Measurements from ENCODE around the gene ADAMTS2. TPM values are rescaled to one million over a fixed set of nuclear protein-coding genes. Genes with fewer than 3 reads are reported as not detected.
A peak's percentile ranks its signal among the peaks of the same experiment; 100 is the strongest.

The ADAMTS2 gene
- total RNA-seq, 1 donor from 2014 or later, result 18.8 TPM

DNA sequence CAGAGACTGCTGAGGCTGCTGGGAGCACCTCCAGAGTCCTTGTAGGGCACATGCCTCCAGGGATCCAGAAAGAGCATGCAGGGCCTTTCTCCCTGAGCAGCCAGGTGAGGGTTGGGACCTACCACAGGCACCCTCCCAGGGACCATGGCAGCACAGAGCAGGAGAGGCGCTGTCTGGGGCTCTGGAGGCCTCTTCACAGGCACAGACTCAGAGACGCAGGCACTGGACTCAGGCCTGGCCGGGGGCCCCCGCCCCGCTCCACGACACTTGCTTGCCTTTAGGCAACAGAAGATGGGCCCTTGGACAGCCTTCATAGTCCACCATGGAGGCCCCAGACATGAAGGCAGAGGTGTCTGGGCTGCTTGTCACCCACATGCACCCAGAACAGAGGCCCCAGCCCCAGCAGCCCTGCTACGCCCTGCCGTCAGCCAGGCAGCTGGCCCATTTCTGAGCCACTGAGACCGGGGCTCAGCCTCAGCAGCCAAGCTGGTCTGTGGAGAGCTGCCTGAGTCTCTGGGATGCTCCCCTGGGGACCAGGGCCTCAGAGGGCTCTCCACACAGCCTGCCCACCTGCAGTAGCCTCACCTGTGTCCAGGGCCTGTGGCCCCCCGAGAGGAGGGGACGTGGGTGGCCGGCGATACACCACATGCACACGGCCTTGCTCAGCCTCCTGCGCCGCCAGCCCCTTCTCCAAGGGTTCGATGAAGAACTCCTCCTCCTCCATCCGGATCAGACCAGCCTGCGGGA, 72.8 kb downstream of the ADAMTS2 start:
- Mint-ChIP-seq H3K4me1 (ENCODE audit: low read depth, unreplicated experiment) (peaks cover 21% of the 10 kb centered on the region), H3K27me3 (ENCODE audit: low read depth, unreplicated experiment) (peaks cover 8% of the 10 kb centered on the region), H3K36me3 (ENCODE audit: low read depth, unreplicated experiment) (no peaks in the 10 kb centered on the region), H3K27ac (ENCODE audit: unreplicated experiment) (no peak overlapping the region), H3K9me3 (ENCODE audit: unreplicated experiment) (peaks cover 3% of the 10 kb centered on the region), H3K4me3 (ENCODE audit: unreplicated experiment) (no peak overlapping the region)
- DNase-seq (ENCODE audit: low read depth) (no peak), FAIRE-seq (no peak)
- no peaks in the 10 kb centered on the region for H4K20me1 ChIP-seq (ENCODE audit: insufficient read depth, low read length)
- TF ChIP-seq, protein P1, sequence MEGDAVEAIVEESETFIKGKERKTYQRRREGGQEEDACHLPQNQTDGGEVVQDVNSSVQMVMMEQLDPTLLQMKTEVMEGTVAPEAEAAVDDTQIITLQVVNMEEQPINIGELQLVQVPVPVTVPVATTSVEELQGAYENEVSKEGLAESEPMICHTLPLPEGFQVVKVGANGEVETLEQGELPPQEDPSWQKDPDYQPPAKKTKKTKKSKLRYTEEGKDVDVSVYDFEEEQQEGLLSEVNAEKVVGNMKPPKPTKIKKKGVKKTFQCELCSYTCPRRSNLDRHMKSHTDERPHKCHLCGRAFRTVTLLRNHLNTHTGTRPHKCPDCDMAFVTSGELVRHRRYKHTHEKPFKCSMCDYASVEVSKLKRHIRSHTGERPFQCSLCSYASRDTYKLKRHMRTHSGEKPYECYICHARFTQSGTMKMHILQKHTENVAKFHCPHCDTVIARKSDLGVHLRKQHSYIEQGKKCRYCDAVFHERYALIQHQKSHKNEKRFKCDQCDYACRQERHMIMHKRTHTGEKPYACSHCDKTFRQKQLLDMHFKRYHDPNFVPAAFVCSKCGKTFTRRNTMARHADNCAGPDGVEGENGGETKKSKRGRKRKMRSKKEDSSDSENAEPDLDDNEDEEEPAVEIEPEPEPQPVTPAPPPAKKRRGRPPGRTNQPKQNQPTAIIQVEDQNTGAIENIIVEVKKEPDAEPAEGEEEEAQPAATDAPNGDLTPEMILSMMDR (IDR thresholded peaks at IDR 0.05; ENCODE audit: insufficient read depth, low read depth, low read length), result no peak
- no peak for TF ChIP-seq EZH2 (IDR thresholded peaks at IDR 0.05; ENCODE audit: insufficient read depth, low read length)
- H3K4me3 ChIP-seq (ENCODE audit: insufficient read depth, low read depth, low read length), result no peak overlapping the region
- no peaks in the 10 kb centered on the region for H3K79me2 ChIP-seq (ENCODE audit: insufficient read depth, low read length)
- H3K27ac ChIP-seq (ENCODE audit: low read depth, low read length), result no peak overlapping the region
- H3K27me3 ChIP-seq (ENCODE audit: insufficient read depth, low read length), result no peaks in the 10 kb centered on the region
- no peaks in the 10 kb centered on the region for H3K36me3 ChIP-seq (ENCODE audit: insufficient read depth, low read length)
- no peak overlapping the region for H3K9ac ChIP-seq (ENCODE audit: low read length)
- no peak overlapping the region for H3K4me2 ChIP-seq (ENCODE audit: low read length)
- no peaks in the 10 kb centered on the region for H3K9me3 ChIP-seq (ENCODE audit: insufficient read depth, low read depth, low read length)
- no peak overlapping the region for H2AFZ ChIP-seq (ENCODE audit: low read depth, low read length)
- peaks cover 20% of the 10 kb centered on the region for H3K4me1 ChIP-seq (ENCODE audit: insufficient read depth, low read length)

DNA sequence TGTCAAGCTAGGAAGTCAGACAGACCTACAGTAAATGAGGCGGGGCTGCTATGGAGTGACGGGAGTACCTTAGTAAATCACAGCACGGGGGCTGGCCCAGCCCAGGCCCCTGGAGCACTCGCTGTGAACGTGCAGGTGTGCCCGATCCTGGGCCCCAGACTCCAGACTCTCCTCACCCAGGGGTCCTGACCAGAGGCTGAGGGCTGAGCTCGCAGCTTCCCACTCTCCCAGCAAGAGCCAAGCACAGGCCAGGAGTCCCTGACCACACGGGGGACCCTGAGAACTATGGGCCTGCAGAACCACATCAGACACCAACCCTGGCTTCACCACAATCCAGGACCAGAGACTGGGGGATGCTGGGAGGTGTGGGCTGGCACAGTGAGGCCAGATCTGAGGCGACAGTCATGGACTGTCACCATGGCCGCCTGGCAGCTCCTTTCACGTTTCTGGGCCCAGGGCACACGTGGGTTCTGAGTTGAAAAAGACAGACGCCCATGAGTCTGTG, 73.4 kb downstream of the ADAMTS2 start:
- Histone ChIP-seq H3K36me3 (ENCODE audit: insufficient read depth, low read length) (no peaks in the 10 kb centered on the region), H4K20me1 (ENCODE audit: insufficient read depth, low read length) (no peaks in the 10 kb centered on the region), H3K79me2 (ENCODE audit: insufficient read depth, low read length) (no peaks in the 10 kb centered on the region), H3K9ac (ENCODE audit: low read length) (no peak overlapping the region), H3K27me3 (ENCODE audit: insufficient read depth, low read length) (no peaks in the 10 kb centered on the region), H3K4me2 (ENCODE audit: low read length) (no peak overlapping the region), H3K4me1 (ENCODE audit: insufficient read depth, low read length) (peaks cover 19% of the 10 kb centered on the region), H3K9me3 (ENCODE audit: insufficient read depth, low read depth, low read length) (no peaks in the 10 kb centered on the region), H2AFZ (ENCODE audit: low read depth, low read length) (no peak overlapping the region), H3K4me3 (ENCODE audit: insufficient read depth, low read depth, low read length) (no peak overlapping the region), H3K27ac (ENCODE audit: low read depth, low read length) (no peak overlapping the region)
- TF ChIP-seq, protein P1 (IDR thresholded peaks at IDR 0.05; ENCODE audit: insufficient read depth, low read depth, low read length), result no peak
- no peak for TF ChIP-seq EZH2 (IDR thresholded peaks at IDR 0.05; ENCODE audit: insufficient read depth, low read length)
- Mint-ChIP-seq H3K4me1 (ENCODE audit: low read depth, unreplicated experiment) (peaks cover 21% of the 10 kb centered on the region), H3K4me3 (ENCODE audit: unreplicated experiment) (no peak overlapping the region), H3K27me3 (ENCODE audit: low read depth, unreplicated experiment) (peaks cover 8% of the 10 kb centered on the region), H3K27ac (ENCODE audit: unreplicated experiment) (peak overlapping the region; percentile 18), H3K9me3 (ENCODE audit: unreplicated experiment) (peaks cover 3% of the 10 kb centered on the region), H3K36me3 (ENCODE audit: low read depth, unreplicated experiment) (no peaks in the 10 kb centered on the region)
- FAIRE-seq, result no peak
- no peak for DNase-seq (ENCODE audit: low read depth)

DNA sequence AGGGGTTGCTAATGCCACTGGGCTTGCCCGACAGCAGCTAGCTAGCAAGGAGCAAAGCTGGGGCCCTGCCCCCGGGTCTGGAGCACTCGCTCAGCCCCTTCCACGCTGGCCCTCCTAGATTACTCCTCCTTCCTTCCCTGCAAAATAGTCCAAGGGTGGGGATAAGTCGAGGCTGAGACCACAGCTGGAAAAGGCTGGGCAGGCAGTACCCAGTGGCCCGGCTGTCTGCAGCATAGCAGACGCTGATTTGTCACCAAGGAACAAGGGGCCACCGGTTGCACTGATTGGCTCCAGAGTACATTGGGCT, 73.9 kb downstream of the ADAMTS2 start:
- H3K79me2 ChIP-seq (ENCODE audit: insufficient read depth, low read length), result no peaks in the 10 kb centered on the region
- H3K4me2 ChIP-seq (ENCODE audit: low read length), result no peak overlapping the region
- H3K9me3 ChIP-seq (ENCODE audit: insufficient read depth, low read depth, low read length), result no peaks in the 10 kb centered on the region
- H3K4me1 ChIP-seq (ENCODE audit: insufficient read depth, low read length), result peaks cover 17% of the 10 kb centered on the region
- Mint-ChIP-seq H3K36me3 (ENCODE audit: low read depth, unreplicated experiment) (no peaks in the 10 kb centered on the region), H3K9me3 (ENCODE audit: unreplicated experiment) (peaks cover 3% of the 10 kb centered on the region), H3K4me3 (ENCODE audit: unreplicated experiment) (no peak overlapping the region), H3K4me1 (ENCODE audit: low read depth, unreplicated experiment) (peaks cover 18% of the 10 kb centered on the region), H3K27ac (ENCODE audit: unreplicated experiment) (no peak overlapping the region), H3K27me3 (ENCODE audit: low read depth, unreplicated experiment) (peaks cover 8% of the 10 kb centered on the region)
- H4K20me1 ChIP-seq (ENCODE audit: insufficient read depth, low read length), result no peaks in the 10 kb centered on the region
- DNase-seq (ENCODE audit: low read depth), result no peak
- H3K27ac ChIP-seq (ENCODE audit: low read depth, low read length), result no peak overlapping the region
- no peak overlapping the region for H2AFZ ChIP-seq (ENCODE audit: low read depth, low read length)
- H3K9ac ChIP-seq (ENCODE audit: low read length), result no peak overlapping the region
- TF ChIP-seq EZH2 (IDR thresholded peaks at IDR 0.05; ENCODE audit: insufficient read depth, low read length), result no peak
- TF ChIP-seq, protein P1 (IDR thresholded peaks at IDR 0.05; ENCODE audit: insufficient read depth, low read depth, low read length), result no peak
- FAIRE-seq, result no peak
- no peak overlapping the region for H3K4me3 ChIP-seq (ENCODE audit: insufficient read depth, low read depth, low read length)
- H3K27me3 ChIP-seq (ENCODE audit: insufficient read depth, low read length), result no peaks in the 10 kb centered on the region
- H3K36me3 ChIP-seq (ENCODE audit: insufficient read depth, low read length), result no peaks in the 10 kb centered on the region

All from astrocyte (in vitro differentiated cells and primary cell).